Psoas muscle (tissue), 8 donors: ENCODE results near the gene NDUFB11. TPM values are rescaled to one million over a fixed set of nuclear protein-coding genes. Genes with fewer than 3 reads are reported as not detected.
A peak's percentile ranks its signal among the peaks of the same experiment; 100 is the strongest.

Experiments used
- ATAC-seq, 4 donors: fragments of 200-7000 bp; cut with Tn5 transposase; one replicate each; pipeline ENCODE4 v1.9.1; 2020; ENCODE audit warnings: moderate library complexity in 3 of 4, mild to moderate bottlenecking in 2 of 4
- DNase-seq, 2 donors: peaks; one replicate each; pipeline ENCODE4 v3.0.0-alpha.2; 2020
- H3K27ac ChIP-seq: fragments of 200-600 bp; one replicate; pipeline ENCODE4 v1.8.0; 2022
- H3K27me3 ChIP-seq, 3 donors: fragments of 200-600 bp in 1 of 3; one replicate each; pipeline versions ENCODE4 v1.6.1 to v1.8.0; 2013 to 2022; ENCODE audit warnings: low read length in 2 of 3, mild to moderate bottlenecking in 2 of 3, moderate library complexity in 1 of 3; ENCODE audit not compliant: insufficient read depth in 3 of 3
- H3K36me3 ChIP-seq, 2 donors: fragments of 200-600 bp in 1 of 2; one replicate each; pipeline versions ENCODE4 v1.6.1 to v1.8.0; 2013 to 2022; ENCODE audit warnings: low read depth in 1 of 2, mild to moderate bottlenecking in 1 of 2, moderate library complexity in 1 of 2; ENCODE audit not compliant: insufficient read depth in 1 of 2
- H3K4me1 ChIP-seq: fragments of 200-600 bp; one replicate; pipeline ENCODE4 v1.8.0; 2022
- H3K4me3 ChIP-seq: fragments of 200-600 bp; one replicate; pipeline ENCODE4 v1.8.0; 2022; ENCODE audit warnings: mild to moderate bottlenecking
- H3K9me3 ChIP-seq: fragments of 200-600 bp; one replicate; pipeline ENCODE4 v1.8.0; 2022
- CTCF ChIP-seq: fragments of 200-600 bp; IDR thresholded peaks from one replicate; pipeline ENCODE4 v1.8.0; 2022; ENCODE audit warnings: antibody characterized with exemption
- WGBS, 3 donors: extraction: QIAGEN DNeasy Blood & Tissue Kit; methylation state at CpG; one replicate each; pipeline versions ENCODE4 v1.1.6 to v1.1.7; 2013; 5-methylcytosine and 5-hydroxymethylcytosine counted together
- intact Hi-C, 2 donors: fragments of 100-400 bp; cut with DNase I; formaldehyde crosslinking; loops; one replicate each; pipeline versions ENCODE4 v1.11.0 to v1.14.2; 2022
- long read RNA-seq, 2 donors: library from polyadenylated mRNA; unstranded; transcript quantifications; one replicate each; pipeline ENCODE4 v2.0.0, GENCODE V29; 2021
- polyA plus RNA-seq, 3 donors: library from polyadenylated mRNA; stranded (reverse); fragments of 200-250 nt; gene quantifications; one replicate each; pipeline ENCODE4 v1.2.3, GENCODE V29; 2013
- total RNA-seq, 4 donors: library from RNA; stranded (reverse); fragmentation: NEBNext Ultra II Directional in 2 of 4; extraction: Animal tissue kit (Norgen Biotek cat#: 25700) in 2 of 4; gene quantifications; one replicate each; pipeline versions ENCODE4 v1.2.1 to v1.2.4, GENCODE V29; 2021 to 2023
- donor health status: healthy with polysubstance abuse.
- donor health status: DM: no; HTN: no; CAD: no; lungs with moderate emphysema.
- donor health status: Bipolar disorder and iron deficiency.
- donor health status: healthy.
- donor health status: DM: yes; HTN: yes; CAD: no.
- donor health status: DM: no; HTN: no; CAD: no.
- donor health status: DM: no; HTN: no; CAD: no.
- donor health status: DM: yes; HTN: yes; CAD: no.

Gene NDUFB11
- total RNA-seq = 100 to 1,000 TPM; 142 to 194 (median 169) TPM
- 100 to 1,000 TPM; 145 to 207 (median 201) TPM for polyA plus RNA-seq
- long read RNA-seq, donor 1, transcript NDUFB11-202 (3 exons, 1,388 nt) = major isoform, 40 of 57 reads
- long read RNA-seq, donor 1, transcript NDUFB11-201 (3 exons, 948 nt) = minor isoform, 16 of 57 reads
- long read RNA-seq, donor 1, partial matches to known transcripts = 1 of 57 reads
- long read RNA-seq, donor 1, other reads (novel, unspliced or antisense) = 0 of 57 reads
- long read RNA-seq, donor 2, transcript NDUFB11-201 (3 exons, 948 nt) = minor isoform, 28 of 92 reads
- long read RNA-seq, donor 2, transcript NDUFB11-202 (3 exons, 1,388 nt) = major isoform, 63 of 92 reads
- long read RNA-seq, donor 2, partial matches to known transcripts = 0 of 92 reads
- long read RNA-seq, donor 2, other reads (novel, unspliced or antisense) = 1 of 92 reads

GRCh38 chrX:47144626-47145394, at the start of gene NDUFB11, which contains the start of gene RBM10:
Gene NDUFB11 (minus strand): TSS chrX:47144702. CDS start chrX:47144679, 23 bp downstream.
Gene RBM10 (plus strand): TSS chrX:47145221. CDS start chrX:47147482, 2,261 bp downstream.
- Histone ChIP-seq H3K27ac (peak within 1 kb of the TSS; percentile 91), H3K4me1 (peaks cover 4% of the 10 kb centered on the region), H3K27me3 (no peaks in the 10 kb centered on the region), H3K4me3 (peak within 1 kb of the TSS; percentile 76), H3K9me3 (no peaks in the 10 kb centered on the region), H3K36me3 (peaks cover 0 to 11% of the 10 kb centered on the region in 2 donors)
- intact Hi-C loops = loop anchor here in 1 of 2 donors (10.0 kb wide), 1 partner anchor 510 kb away; the partner anchor contains the start of genes ELK1 and UXT
- ATAC-seq = peak; percentile 96 to 97 (median 96)
- 0 to 36% (median 0%) methylated on average over 17 to 54 of the region's 54 CpGs for WGBS, 3 donors
- DNase-seq = peak; percentile 92 to 96
- peak; percentile 60 for TF ChIP-seq CTCF

DNA sequence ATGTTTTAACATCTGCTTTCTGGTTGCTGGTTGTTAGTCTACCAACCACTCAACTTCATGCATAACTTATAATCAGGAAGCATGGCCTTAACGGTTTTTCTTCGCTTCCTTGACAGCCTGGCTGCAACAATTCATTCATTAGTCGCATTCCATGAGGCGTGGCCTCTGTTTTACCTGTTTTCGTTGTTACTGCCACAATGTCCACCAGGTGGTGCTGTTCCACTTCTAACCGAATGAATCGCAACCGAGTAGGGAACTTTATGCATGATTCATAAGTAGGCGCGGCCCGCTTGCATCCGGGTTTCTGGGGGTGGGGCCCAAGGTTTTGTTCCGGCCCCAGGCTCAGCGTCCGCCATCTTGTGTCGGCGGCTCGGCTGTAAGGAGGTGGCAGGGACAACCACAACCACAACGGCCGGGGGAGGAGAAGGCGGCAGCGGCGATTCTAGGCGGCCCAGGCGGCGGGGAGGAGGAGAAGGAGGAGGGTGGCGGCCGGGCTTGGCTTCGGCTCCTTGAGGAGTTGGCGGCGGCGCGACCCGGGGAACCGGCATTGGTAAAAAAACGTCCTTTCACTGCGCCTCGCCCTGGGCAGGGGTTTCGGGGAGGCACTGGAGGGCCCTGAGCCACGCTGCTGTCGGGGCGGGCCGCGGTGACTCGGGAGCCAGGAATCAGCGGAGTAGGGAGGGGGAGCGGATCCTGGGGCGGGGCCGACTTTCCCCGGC, 49.1 kb upstream of the NDUFB11 start, which contains the start of gene UBA1:
Gene UBA1 (plus strand): TSS at position 355 of the 719 bp plus-strand sequence. CDS start 4,974 bp downstream, outside the sequence.
- Histone ChIP-seq H3K4me3 (peak within 1 kb of the TSS; percentile 83), H3K27ac (peak within 1 kb of the TSS; percentile 97), H3K36me3 (peaks cover 0 to 17% of the 10 kb centered on the region in 2 donors), H3K9me3 (no peaks in the 10 kb centered on the region), H3K4me1 (peaks cover 43% of the 10 kb centered on the region), H3K27me3 (no peaks in the 10 kb centered on the region)
- TF ChIP-seq CTCF = peak; percentile 92
- WGBS, 3 donors = 0 to 1% (median 1%) methylated on average over 19 to 48 of the region's 50 CpGs
- DNase-seq (peak; percentile 96 to 98), ATAC-seq (peak; percentile 88 to 91 (median 90))
- intact Hi-C loops = loop anchor here (1.0 to 5.0 kb wide), 4 partner anchors 191 to 834 kb away; no protein-coding TSS in a partner anchor

GRCh38 chrX:47191806-47192401, 47.4 kb upstream of the NDUFB11 start:
- DNase-seq (peak in 1 of 2 donors; percentile 42), ATAC-seq (no peak)
- Histone ChIP-seq H3K9me3 (no peaks in the 10 kb centered on the region), H3K4me1 (peaks cover 33% of the 10 kb centered on the region), H3K27ac (no peak overlapping the region), H3K4me3 (peak overlapping the region; percentile 81), H3K36me3 (peaks cover 0 to 5% of the 10 kb centered on the region in 2 donors), H3K27me3 (no peaks in the 10 kb centered on the region)
- no peak for TF ChIP-seq CTCF
- intact Hi-C loops = loop anchor here (5.0 kb wide), 2 partner anchors 330 to 835 kb away; no protein-coding TSS in a partner anchor
- WGBS, 3 donors = 70 to 75% (median 75%) methylated on average over 16 of the region's 16 CpGs

DNA sequence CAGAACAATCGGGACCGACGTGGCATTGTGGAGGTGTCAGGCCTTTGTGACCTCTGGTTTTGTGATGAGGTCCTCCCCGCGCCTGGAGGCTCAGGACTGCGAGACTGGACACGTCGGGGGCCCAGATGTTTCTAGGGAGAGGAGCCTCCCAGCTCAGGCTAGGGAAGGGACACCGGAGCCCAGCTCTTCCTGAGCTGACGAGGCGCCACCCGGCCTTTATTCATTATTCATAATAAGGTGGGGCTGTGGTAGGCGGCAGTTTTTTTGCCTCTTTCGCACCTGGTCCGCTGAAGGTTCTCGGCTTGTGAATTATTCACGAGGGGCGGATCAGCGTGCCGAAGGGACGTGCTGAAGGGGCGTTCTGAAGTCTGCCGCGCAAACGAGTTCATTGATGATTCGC, 46.8 kb upstream of the NDUFB11 start:
- Histone ChIP-seq H3K4me1 (peaks cover 27% of the 10 kb centered on the region), H3K27ac (no peak overlapping the region), H3K27me3 (no peaks in the 10 kb centered on the region), H3K4me3 (peak overlapping the region; percentile 81), H3K9me3 (no peaks in the 10 kb centered on the region), H3K36me3 (peaks cover 0 to 6% of the 10 kb centered on the region in 2 donors)
- ATAC-seq = peak in 1 of 4 donors; percentile 6
- intact Hi-C loops = loop anchor here (5.0 kb wide), 2 partner anchors 331 to 836 kb away; no protein-coding TSS in a partner anchor
- 11 to 33% (median 23%) methylated on average over 26 of the region's 26 CpGs for WGBS, 3 donors
- peak in 1 of 2 donors; percentile 43 for DNase-seq
- no peak for TF ChIP-seq CTCF
